Upper lobe of left lung (tissue), 4 donors: Measurements from ENCODE around the gene SPSB4.

Experiments
- CTCF ChIP-seq, 6 experiments: fragments of 450-650 bp in 4 of 6; fragments of 200-600 bp in 2 of 6; sonication (generic) in 2 of 6; IDR thresholded peaks; one replicate each; pipeline ENCODE4 v1.5.1; 2016 to 2019; ENCODE audit warnings: antibody characterized with exemption in 6 of 6
- EP300 ChIP-seq, 4 donors: sonication (generic); formaldehyde crosslinking; IDR thresholded peaks; one replicate each; pipeline ENCODE4 v1.5.1; 2017; ENCODE audit warnings: antibody characterized with exemption in 4 of 4, control low read depth in 2 of 4
- POLR2A ChIP-seq, 4 donors: fragments of 450-650 bp; IDR thresholded peaks; one replicate each; pipeline ENCODE4 v1.5.1; 2016 to 2017; ENCODE audit warnings: antibody characterized with exemption in 4 of 4, mild to moderate bottlenecking in 2 of 4
- POLR2AphosphoS5 ChIP-seq, 2 donors: sonication (generic); formaldehyde crosslinking; IDR thresholded peaks; one replicate each; pipeline ENCODE4 v1.5.1; 2017; ENCODE audit warnings: antibody characterized with exemption in 2 of 2

DNA sequence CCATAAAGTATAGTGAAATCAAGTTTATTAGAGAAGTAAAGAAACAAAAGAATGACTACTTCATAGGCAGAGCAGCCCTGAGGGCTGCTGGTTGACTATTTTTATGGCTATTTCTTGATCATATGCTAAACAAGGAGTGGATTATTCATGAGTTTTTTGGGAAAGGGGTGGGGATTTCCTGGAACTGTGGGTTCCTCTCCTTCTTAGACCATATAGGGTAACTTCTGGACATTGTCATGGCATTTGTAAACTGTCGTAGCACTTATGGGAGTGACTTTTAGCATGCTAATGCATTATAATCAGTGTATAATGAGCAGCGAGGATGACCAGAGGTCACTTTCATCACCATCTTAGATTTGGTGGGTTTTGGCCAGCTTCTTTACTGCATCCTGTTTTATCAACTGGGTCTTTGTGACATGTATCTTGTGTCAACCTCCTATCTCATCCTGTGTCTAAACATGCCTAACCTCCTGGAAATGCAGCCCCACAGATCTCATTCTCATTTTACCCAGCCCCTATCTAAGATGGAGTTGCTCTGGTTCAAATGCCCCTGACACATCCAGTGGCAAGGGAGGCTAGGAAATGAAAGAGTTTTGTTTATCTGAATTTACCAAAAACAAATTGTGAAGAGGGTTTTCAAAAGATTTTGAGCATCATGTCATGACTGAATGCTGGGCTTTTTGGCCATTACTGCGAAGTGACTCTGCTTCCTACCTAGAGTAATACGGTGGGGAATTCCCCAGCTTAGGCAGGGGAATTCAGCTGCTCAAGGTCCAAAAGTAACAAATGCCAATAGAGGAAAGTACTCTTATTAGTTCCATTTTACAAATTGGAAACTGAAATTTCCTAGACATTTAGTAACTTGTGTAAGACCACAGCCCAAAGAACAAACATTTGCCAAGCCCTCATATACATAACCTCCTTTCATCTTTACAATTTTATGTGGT is 6.2 kb upstream of the SPSB4 start:
- no peak for TF ChIP-seq POLR2A (IDR thresholded peaks at IDR 0.05)
- TF ChIP-seq CTCF (IDR thresholded peaks at IDR 0.05), result no peak
- no peak for TF ChIP-seq POLR2AphosphoS5 (IDR thresholded peaks at IDR 0.05)
- TF ChIP-seq EP300 (IDR thresholded peaks at IDR 0.05), result no peak
